HG02678 (cell line): Measurements from ENCODE around the gene UNC5B.

Experiments used
- ATAC-seq: cut with Tn5 transposase; IDR thresholded peaks from one replicate; pipeline ENCODE4 v1.9.1; 2021; ENCODE audit warnings: mild to moderate bottlenecking, moderate library complexity; ENCODE audit not compliant: unreplicated experiment

UNC5B gene

GRCh38 chr10:71212318-71213126 is at the start of gene UNC5B:
TSS of gene UNC5B (plus strand) at chr10:71212570. CDS start at chr10:71212986, 416 bp downstream.
- ATAC-seq, result no peak

GRCh38 chr10:71173466-71173865 is 38.9 kb upstream of the UNC5B start:
- ATAC-seq, result no peak

GRCh38 chr10:71176661-71177060 is 35.7 kb upstream of the UNC5B start:
- ATAC-seq, result no peak

- no peak for ATAC-seq
Observed at GRCh38 chr10:71177651-71178199, 34.6 kb upstream of the UNC5B start.

- ATAC-seq, result no peak
Observed at GRCh38 chr10:71178880-71179279, 33.5 kb upstream of the UNC5B start.

- no peak for ATAC-seq
Observed at GRCh38 chr10:71179382-71179781, 33.0 kb upstream of the UNC5B start.

DNA sequence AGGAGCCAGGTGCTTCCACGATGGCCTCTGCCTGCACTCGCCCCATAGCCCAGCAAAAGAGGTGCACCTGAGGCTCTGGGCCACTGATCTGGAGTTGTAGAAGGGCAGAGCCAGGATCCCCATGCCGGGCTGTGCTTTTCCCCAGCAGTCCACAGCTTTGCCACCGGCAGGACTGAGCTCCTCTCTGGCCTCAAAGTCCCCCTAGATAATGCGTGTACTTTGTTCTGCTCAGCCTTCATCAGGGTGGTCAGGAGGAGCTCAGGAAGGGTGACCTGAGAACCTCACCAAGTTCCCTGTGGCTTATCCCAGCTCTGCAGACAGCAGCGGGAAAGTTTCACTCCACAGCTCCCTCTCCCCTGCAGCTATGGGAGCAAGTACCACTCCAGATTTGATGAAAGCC is 27.9 kb upstream of the UNC5B start:
- no peak for ATAC-seq

- no peak for ATAC-seq
Observed at GRCh38 chr10:71185209-71185608, 27.2 kb upstream of the UNC5B start.

DNA sequence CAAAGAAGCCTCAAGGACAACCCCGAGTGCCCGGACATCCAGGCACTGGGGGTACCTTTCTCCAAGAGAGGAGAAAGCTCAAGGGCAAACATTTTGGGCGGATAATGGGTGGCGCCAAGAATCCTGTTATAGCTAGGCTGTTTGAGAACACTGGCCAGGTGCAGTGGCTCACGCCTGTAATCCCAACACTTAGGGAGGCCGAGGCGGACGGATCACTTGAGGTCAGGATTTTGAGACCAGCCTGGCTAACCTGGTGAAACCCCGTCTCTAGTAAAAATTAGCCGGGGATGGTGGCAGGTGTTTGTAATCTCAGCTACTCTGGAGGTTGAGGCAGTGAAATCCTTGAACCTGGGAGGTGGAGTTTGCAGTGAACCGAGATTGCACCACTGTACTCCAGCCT is 25.2 kb upstream of the UNC5B start:
- no peak for ATAC-seq

- ATAC-seq, result no peak
Observed at GRCh38 chr10:71187600-71187999, 24.8 kb upstream of the UNC5B start.

DNA sequence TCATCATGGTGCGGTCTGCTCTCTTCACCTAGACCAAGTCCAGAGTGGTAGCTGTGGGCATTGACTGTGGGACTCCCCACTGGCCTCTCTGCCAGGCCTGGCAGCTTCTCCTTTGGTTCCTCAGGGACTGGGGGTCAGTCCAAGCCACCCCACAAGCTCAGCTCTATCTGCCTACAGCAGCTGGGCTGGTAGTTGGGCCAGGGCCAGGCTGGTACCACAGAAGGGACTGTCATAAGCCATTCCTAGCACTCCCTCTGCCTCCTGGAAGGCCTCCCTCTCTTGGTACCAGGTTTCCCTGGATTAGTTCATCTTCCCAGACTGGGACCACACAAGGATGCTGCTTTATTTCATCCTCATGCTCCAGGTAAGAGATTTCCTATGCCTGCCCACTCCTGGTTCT is 24.2 kb upstream of the UNC5B start:
- ATAC-seq, result no peak

DNA sequence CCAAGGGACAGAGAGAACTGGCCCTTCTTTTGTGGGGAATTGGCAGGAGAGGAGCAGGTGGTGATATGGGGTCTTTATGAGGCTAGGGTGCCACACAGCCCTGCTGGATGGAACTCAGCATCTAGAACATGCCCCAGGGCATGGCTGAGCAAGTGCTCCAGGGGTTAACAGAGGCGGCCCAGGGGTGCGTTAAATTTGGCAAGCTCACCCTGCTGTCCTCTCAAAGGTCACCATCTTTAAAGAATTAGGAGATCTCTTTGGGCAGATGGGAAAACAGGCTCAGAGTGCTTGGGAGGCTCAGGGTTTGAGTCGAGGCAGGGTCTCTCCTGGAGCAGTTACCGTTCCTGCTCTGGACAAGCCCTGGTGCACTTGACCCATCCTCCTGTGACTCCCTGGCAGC is 21.4 kb upstream of the UNC5B start:
- no peak for ATAC-seq

GRCh38 chr10:71191551-71192076 is 20.8 kb upstream of the UNC5B start:
- ATAC-seq, result no peak

DNA sequence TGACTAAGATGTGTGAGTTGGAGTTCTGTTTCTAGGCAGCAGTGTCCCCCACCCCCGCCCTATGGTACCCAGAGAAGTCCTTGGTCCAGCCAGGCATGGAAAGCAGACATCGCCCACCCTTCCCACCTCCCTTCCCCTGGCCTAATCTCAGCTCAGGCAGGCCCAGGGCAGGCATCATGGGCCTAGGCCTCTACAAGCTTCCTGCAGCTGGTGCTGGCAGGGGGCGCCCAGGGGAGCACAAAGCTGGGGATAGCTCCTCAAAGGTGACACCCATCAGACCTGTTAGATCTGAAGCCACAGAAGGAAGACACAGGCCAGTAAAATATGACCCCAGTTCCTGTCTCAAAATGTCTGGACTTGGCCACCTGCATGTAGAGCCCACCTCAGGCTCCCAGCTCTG is 18.9 kb upstream of the UNC5B start:
- ATAC-seq, result no peak

DNA sequence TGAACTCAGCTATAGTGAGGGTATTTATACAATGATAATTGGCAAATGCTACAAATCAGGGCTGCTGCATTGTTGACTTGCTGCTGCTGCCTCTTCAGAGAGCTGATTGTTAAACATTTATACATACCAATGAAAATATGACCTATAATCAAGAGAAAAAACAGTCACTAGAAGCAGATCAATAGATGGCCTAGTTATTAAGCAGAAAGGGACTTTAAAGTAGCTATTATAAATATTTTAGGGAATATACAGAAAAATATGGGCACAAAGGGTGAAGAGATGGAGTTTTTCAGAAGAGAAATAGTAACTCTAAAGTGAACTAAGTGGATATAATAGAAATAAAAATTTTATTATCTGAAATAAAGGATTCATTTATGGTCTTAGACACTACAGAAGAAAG is 14.4 kb upstream of the UNC5B start:
- ATAC-seq, result no peak

- no peak for ATAC-seq
Observed at GRCh38 chr10:71201849-71202248, 10.5 kb upstream of the UNC5B start.

DNA sequence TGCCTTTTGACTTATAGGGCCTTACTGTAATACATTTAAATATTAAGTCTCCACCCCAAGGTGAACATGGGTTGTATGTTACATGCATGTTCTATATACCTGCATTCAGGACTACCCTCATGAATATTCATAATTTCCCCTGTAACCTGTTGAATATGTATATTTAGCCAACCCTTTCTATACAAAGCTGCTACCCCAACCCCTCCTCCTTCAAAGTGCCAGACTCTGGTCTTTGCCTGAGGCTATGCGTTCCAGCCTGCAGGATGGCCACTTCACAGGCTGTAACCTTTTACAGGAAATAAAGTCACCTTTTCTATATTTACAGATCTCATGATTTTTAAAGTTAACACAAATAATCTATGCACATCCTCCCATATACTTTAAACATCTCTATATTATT is 10.1 kb upstream of the UNC5B start:
- ATAC-seq, result no peak

GRCh38 chr10:71203124-71203523 is 9.2 kb upstream of the UNC5B start:
- no peak for ATAC-seq

DNA sequence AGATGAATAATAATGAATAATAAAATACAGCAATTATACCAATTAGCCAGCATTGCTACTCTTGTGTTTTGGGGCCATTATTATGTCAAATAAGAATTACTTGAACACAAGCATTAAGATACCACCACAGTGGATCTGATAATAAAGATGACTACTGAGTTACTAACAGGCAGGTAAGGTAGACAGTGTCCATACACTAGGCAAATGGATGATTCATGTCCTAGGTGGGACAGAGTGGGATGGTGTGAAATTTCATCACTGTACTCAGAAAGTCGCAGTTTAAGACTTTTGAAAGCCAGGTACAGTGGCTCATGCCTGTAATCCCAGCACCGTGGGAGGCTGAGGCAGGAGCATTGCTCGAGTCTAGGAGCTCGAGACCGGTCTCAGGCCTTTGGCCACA is 8.7 kb upstream of the UNC5B start:
- no peak for ATAC-seq

DNA sequence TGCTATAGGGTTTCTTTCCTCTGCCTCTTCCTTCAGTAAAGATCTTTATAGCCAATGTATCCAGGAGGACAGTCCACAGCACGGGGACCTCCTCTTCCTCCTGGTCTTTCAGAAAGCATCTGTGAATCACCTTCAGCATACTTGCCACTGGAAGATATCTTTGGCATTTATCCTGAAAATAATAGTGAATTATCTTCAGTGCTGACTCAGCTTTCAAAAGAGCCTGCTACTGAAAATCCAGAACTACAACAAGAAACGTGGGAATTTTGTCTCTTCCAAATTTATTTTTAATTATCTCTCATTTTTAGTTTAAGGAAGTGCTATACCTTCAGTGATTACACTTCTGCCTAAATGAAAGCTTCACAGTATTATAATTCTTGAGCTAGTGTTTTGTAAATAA is 7.6 kb upstream of the UNC5B start:
- no peak for ATAC-seq

DNA sequence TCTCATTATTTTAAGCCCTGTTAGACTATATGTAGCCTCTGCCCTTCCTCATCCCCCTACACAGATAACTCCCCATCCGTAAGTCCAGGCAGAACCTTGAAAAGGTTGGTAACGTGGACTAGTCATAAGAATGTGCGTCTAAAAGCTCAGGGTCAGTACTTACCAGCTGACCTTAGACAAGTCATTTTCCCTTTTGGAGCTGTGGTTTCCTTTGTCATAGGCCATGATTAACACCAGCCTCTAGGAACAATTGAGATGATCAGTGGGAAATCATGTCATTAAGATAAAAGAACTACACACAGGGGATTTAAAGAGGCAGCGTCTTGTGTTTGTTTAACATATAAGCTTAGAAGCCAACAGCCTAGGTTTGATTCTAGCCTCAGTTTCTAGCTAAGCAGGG is 6.9 kb upstream of the UNC5B start:
- no peak for ATAC-seq

DNA sequence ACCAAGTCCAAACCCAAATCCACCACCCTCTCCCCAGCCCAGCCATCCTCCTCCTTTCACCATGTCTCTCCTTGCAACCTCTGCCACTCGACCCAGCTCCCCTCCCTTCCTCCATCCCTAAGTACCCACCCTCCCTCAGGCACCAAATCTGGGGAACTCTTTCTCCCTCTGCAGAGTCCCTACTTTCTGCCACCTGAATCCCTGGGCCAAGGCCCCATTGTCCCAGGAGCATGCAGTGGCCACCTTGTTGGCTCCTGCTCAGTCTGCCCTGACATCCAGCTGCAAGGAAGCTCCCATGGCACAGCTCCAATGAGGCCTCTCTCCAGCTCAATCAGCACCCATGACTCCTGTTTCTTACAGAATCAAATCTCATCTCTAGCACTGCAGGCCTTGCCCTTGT is 5.5 kb upstream of the UNC5B start:
- ATAC-seq, result no peak

DNA sequence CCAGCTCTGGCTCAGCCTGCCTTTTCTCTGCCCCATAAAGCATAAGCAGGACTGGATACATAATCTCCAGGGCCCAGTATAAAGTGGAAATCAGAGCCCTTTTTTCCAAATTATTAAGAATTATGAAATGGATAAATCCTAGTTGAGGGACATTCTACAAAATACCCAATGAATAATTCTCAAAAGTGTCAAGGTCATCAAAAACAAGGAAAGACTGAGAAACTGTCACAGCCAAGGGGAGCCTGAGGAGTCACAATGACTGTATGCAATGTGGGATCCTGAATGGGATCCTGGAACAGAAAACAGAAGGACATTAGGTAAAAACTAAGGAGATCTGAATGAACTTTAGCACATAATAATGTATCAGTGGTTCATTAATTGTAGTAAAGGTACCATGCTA is 4.8 kb upstream of the UNC5B start:
- no peak for ATAC-seq
